ENCODE measurements around the gene MYO9B. TPM values are rescaled to one million over a fixed set of nuclear protein-coding genes. Genes with fewer than 3 reads are reported as not detected.

The MYO9B gene
- total and polyA plus RNA-seq, 11 donors, result 24.2 to 89.4 (median 31.3) TPM

- 54 to 72% (median 65%) methylated on average over 7 to 8 of the region's 8 CpGs for WGBS, 4 donors
- ATAC-seq (no peak), DNase-seq (no peak)
- intact Hi-C loops (cut with DNase I), result loop anchor here in 1 of 10 donors (5.0 kb wide), 1 partner anchor 35 kb away; no protein-coding TSS in a partner anchor
- Histone ChIP-seq H3K27me3 (no peaks in the 10 kb centered on the region), H3K9me3 (no peaks in the 10 kb centered on the region), H3K4me3 (peak overlapping the region in 6 of 12 donors; percentile 86 to 96 (median 88)), H3K4me1 (peaks cover 6 to 46% (median 28%) of the 10 kb centered on the region in 12 donors), H3K27ac (peak overlapping the region in 11 of 12 donors; percentile 49 to 94 (median 86)), H3K36me3 (peaks cover 0 to 28% (median 9%) of the 10 kb centered on the region in 9 donors)
- TF ChIP-seq CTCF (IDR thresholded peaks at IDR 0.05) (no peak), POLR2A (IDR thresholded peaks at IDR 0.05) (no peak)
These were observed 167.0 kb downstream of the MYO9B start for GRCh38 chr19:17242431-17243208.

GRCh38 chr19:17243211-17243829 is 167.7 kb downstream of the MYO9B start:
- WGBS, 4 donors, result 19 to 34% (median 25%) methylated on average over 5 to 8 of the region's 8 CpGs

GRCh38 chr19:17243830-17244617 is 168.4 kb downstream of the MYO9B start:
- H3K27ac ChIP-seq, result peak overlapping the region; percentile 64 to 94 (median 87)
- 4 to 11% (median 8%) methylated on average over 15 to 52 of the region's 52 CpGs for WGBS, 4 donors
- no peaks in the 10 kb centered on the region for H3K27me3 ChIP-seq
- no peak for TF ChIP-seq CTCF (IDR thresholded peaks at IDR 0.05)
- no peak for TF ChIP-seq POLR2A (IDR thresholded peaks at IDR 0.05)
- peaks cover 6 to 46% (median 28%) of the 10 kb centered on the region in 12 donors for H3K4me1 ChIP-seq
- DNase-seq (peak; percentile 71 to 86 (median 82)), ATAC-seq (peak in 3 of 4 donors; percentile 9 to 43 (median 19))
- H3K4me3 ChIP-seq, result peak overlapping the region; percentile 62 to 96 (median 88)
- peaks cover 0 to 18% (median 0%) of the 10 kb centered on the region in 9 donors for H3K36me3 ChIP-seq
- H3K9me3 ChIP-seq, result no peaks in the 10 kb centered on the region
- intact Hi-C loops (cut with DNase I), result loop anchor here in 1 of 10 donors (5.0 kb wide), 1 partner anchor 37 kb away; no protein-coding TSS in a partner anchor

More at GRCh38 chr19:17243211-17243829, 167.7 kb downstream of the MYO9B start:
- no peaks in the 10 kb centered on the region for H3K27me3 ChIP-seq
- ATAC-seq, result peak in 1 of 4 donors; percentile 7
- H3K4me3 ChIP-seq, result peak overlapping the region; percentile 62 to 96 (median 88)
- TF ChIP-seq POLR2A (IDR thresholded peaks at IDR 0.05) (no peak), CTCF (IDR thresholded peaks at IDR 0.05) (no peak)
- H3K27ac ChIP-seq, result peak overlapping the region; percentile 64 to 94 (median 87)
- DNase-seq, result no peak
- peaks cover 0 to 22% (median 4%) of the 10 kb centered on the region in 9 donors for H3K36me3 ChIP-seq
- intact Hi-C loops (cut with DNase I), result loop anchor here in 1 of 10 donors (5.0 kb wide), 1 partner anchor 36 kb away; no protein-coding TSS in a partner anchor
- no peaks in the 10 kb centered on the region for H3K9me3 ChIP-seq
- peaks cover 6 to 46% (median 28%) of the 10 kb centered on the region in 12 donors for H3K4me1 ChIP-seq

Measured in heart left ventricle (tissue), 16 donors.